ENCODE measurements around the gene PIGBOS1. TPM values are rescaled to one million over a fixed set of nuclear protein-coding genes. Genes with fewer than 3 reads are reported as not detected.
A peak's percentile ranks its signal among the peaks of the same experiment; 100 is the strongest.
"Not testable (repeated sequence)": the region's sequence is repeated elsewhere in the genome, so short reads cannot be mapped to it uniquely, and the experiment has no call there.

The PIGBOS1 gene
- total and polyA plus RNA-seq, 3 donors from 2014 or later, result 10.3 to 12.9 (median 11.9) TPM

DNA sequence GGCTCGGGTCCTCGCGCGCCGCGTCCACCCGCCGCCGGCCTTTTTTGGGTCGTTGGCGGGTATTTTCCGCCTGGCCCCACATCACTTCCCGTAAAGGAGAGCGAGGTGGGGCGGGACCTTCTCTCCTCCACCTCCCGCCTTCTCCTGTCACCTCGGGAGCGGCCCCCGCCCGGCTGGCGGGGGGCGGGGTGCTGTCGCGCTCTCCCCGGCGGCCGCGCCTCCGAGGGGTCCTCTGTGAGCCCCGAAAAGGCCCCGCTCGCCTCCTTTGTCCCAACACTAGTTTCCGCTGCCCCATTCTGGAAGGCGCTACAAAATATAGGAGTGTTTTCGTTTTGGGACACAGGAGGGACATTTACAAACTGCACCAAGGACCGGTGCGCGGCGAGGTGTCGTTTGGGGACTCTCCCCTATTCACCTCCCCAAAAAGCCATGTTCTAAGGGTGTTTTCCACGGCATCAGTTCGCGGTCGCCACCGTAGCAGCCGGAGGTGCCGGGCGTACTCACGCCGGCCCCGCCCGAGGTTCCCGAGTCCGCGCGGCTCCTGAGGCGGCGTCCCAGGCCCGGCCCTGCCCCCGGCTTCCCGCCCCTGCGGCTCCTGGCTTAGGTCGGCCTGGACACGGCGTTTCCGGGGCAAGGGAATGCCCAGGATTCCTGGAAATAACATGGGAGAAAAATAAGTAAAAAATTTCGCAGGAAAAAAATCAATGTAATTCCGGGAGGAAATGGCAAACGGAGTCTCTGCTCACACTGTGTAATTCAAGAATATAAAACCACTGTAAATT is 29.0 kb downstream of the PIGBOS1 start, which contains the start of gene RAB27A:
Gene RAB27A (minus strand): TSS at position 68 of the 782 bp plus-strand sequence. CDS start 54,879 bp downstream, outside the sequence.
- H3K4me1 ChIP-seq, result peaks cover 3% of the 10 kb centered on the region
- H3K9me3 ChIP-seq, result no peaks in the 10 kb centered on the region
- no peaks in the 10 kb centered on the region for H3K36me3 ChIP-seq (ENCODE audit: low read depth, missing control alignments)
- WGBS, 2 donors, result 0 to 1% methylated on average over 25 to 58 of the region's 69 CpGs
- H3K4me3 ChIP-seq, result peak within 1 kb of the TSS; percentile 84 to 85
- no peaks in the 10 kb centered on the region for H3K27me3 ChIP-seq
- TF ChIP-seq CTCF (IDR thresholded peaks at IDR 0.05), result no peak
- no peak for TF ChIP-seq POLR2A (IDR thresholded peaks at IDR 0.05)
- intact Hi-C loops (cut with DNase I; ENCODE audit: low total_unique reads), result loop anchor here (5.0 kb wide), 1 partner anchor 73 kb away; no protein-coding TSS in a partner anchor
- peak within 1 kb of the TSS; percentile 83 to 93 for H3K27ac ChIP-seq
- DNase-seq, result peak; percentile 71

GRCh38 chr15:55289011-55289745 is 29.7 kb downstream of the PIGBOS1 start:
- intact Hi-C loops (cut with DNase I; ENCODE audit: low total_unique reads), result no loop called here
- TF ChIP-seq CTCF (IDR thresholded peaks at IDR 0.05), result no peak
- TF ChIP-seq POLR2A (IDR thresholded peaks at IDR 0.05), result no peak
- Histone ChIP-seq H3K4me3 (peak overlapping the region; percentile 84 to 85), H3K27me3 (no peaks in the 10 kb centered on the region), H3K4me1 (peaks cover 3% of the 10 kb centered on the region), H3K36me3 (ENCODE audit: low read depth, missing control alignments) (no peaks in the 10 kb centered on the region), H3K9me3 (no peaks in the 10 kb centered on the region), H3K27ac (peak overlapping the region; percentile 83 to 93)
- whole genome bisulfite sequencing, 2 donors, result 2 to 3% methylated on average over 12 to 15 of the region's 37 CpGs
- DNase-seq, result peak; percentile 41

DNA sequence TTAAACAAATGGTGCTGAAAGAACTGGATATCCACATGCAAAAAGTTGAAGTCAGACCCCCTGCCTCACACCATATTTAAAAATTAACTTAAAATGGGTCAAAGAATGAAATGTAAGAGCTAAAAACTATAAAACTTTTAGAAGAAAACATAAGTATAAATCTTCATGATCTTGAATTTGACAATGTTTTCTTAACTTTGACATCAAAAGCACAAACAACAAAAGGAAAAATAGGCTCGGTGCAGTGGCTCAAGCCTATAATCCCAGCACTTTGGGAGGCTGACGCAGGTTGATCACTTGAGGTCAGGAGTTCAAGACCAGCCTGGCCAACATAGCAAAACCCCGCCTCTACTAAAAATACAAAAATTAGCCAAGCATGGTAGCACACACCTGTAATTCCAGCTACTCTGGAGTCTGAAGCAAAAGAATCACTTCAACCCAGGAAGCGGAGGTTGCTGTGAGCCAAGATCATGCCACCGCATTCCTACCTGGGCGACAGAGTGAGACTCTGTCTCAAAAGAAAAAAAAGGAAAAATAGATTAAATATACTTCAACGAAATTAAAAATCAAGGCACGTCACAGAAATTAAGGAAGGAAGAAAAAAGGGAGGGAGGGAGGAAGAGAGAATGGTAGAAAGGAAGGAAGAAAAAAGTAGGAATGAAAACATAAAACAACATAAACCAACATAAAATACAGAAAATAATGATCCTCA is 30.8 kb downstream of the PIGBOS1 start:
- Histone ChIP-seq H3K4me1 (peaks cover 3% of the 10 kb centered on the region), H3K27ac (no peak overlapping the region), H3K4me3 (peak overlapping the region in 1 of 2 donors; percentile 4), H3K9me3 (no peaks in the 10 kb centered on the region), H3K27me3 (no peaks in the 10 kb centered on the region), H3K36me3 (ENCODE audit: low read depth, missing control alignments) (no peaks in the 10 kb centered on the region)
- WGBS, 2 donors, result 92 to 95% methylated on average over 8 of the region's 8 CpGs
- no peak for DNase-seq
- TF ChIP-seq POLR2A (IDR thresholded peaks at IDR 0.05) (no peak), CTCF (IDR thresholded peaks at IDR 0.05) (no peak)
- intact Hi-C loops (cut with DNase I; ENCODE audit: low total_unique reads), result no loop called here

DNA sequence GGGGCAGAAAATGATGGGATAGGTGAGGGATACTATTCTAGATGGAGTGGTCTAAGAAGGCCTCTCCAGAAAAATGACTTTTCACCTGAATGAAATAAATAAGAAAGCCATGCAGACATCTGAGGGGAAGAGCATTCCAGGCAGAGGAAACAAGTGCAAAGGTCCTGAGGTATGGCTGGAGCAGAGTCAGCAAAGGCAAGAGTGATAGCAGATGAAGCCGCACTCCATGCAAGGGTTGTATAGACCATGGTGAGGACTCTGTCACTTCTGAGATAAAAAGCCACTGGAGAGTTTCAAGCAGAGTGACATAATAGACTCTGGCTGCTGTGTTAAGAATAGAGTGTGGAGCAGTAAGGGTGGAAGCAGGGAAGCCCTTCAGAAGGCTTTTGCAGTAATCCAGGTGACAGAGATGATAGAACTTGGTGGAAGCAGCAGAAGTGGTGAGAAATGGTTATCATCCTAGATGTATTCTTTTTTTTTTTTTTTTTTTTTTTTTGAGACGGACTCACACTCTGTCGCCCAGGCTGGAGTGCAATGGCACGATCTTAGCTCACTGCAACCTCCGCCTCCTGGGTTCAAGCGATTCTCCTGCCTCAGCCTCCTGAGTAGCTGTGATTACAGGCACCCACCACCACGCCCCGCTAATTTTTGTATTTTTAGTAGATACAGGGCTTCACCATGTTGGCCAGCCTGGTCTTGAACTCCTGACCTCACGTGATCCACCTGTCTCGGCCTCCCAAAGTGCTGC is 32.3 kb downstream of the PIGBOS1 start:
- DNase-seq; H3K36me3 ChIP-seq (ENCODE audit: low read depth, missing control alignments); H3K27me3 ChIP-seq; H3K27ac ChIP-seq; H3K4me1 ChIP-seq; H3K4me3 ChIP-seq; intact Hi-C loops (cut with DNase I; ENCODE audit: low total_unique reads); H3K9me3 ChIP-seq: not testable (repeated sequence)
- WGBS, 2 donors, result 92 to 95% methylated on average over 10 of the region's 10 CpGs
